Effector memory CD4-positive, alpha-beta T cell (primary cell): ENCODE measurements around the gene TBL1X.

Experiments used
- DNase-seq, 3 donors: peaks; one replicate each; pipeline ENCODE4 v3.0.0-alpha.2; 2020
- H3K27ac ChIP-seq: 2 replicates; pipeline ENCODE4 v1.7.0; 2013; ENCODE audit warnings: mild to moderate bottlenecking, low read length, moderate library complexity; ENCODE audit not compliant: insufficient read depth, poor library complexity, severe bottlenecking
- H3K27me3 ChIP-seq: replicated peaks from 2 replicates; pipeline ENCODE4 v1.7.0; 2013; ENCODE audit warnings: mild to moderate bottlenecking, low read length; ENCODE audit not compliant: insufficient read depth, control insufficient read depth, poor library complexity, severe bottlenecking
- H3K36me3 ChIP-seq: 2 replicates; pipeline ENCODE4 v1.7.0; 2013; ENCODE audit warnings: mild to moderate bottlenecking, low read length, moderate library complexity; ENCODE audit not compliant: control insufficient read depth, insufficient read depth
- H3K4me1 ChIP-seq: 2 replicates; pipeline ENCODE4 v1.7.0; 2013; ENCODE audit warnings: low read length, mild to moderate bottlenecking; ENCODE audit not compliant: control insufficient read depth, insufficient read depth, poor library complexity, severe bottlenecking
- H3K4me3 ChIP-seq: 2 replicates; pipeline ENCODE4 v1.7.0; 2013; ENCODE audit warnings: low read length, low read depth, mild to moderate bottlenecking; ENCODE audit not compliant: insufficient read depth, poor library complexity, severe bottlenecking
- H3K9me3 ChIP-seq: 2 replicates; pipeline ENCODE4 v1.7.0; 2013; ENCODE audit warnings: mild to moderate bottlenecking, low read length, moderate library complexity; ENCODE audit not compliant: control insufficient read depth

The TBL1X gene

DNA sequence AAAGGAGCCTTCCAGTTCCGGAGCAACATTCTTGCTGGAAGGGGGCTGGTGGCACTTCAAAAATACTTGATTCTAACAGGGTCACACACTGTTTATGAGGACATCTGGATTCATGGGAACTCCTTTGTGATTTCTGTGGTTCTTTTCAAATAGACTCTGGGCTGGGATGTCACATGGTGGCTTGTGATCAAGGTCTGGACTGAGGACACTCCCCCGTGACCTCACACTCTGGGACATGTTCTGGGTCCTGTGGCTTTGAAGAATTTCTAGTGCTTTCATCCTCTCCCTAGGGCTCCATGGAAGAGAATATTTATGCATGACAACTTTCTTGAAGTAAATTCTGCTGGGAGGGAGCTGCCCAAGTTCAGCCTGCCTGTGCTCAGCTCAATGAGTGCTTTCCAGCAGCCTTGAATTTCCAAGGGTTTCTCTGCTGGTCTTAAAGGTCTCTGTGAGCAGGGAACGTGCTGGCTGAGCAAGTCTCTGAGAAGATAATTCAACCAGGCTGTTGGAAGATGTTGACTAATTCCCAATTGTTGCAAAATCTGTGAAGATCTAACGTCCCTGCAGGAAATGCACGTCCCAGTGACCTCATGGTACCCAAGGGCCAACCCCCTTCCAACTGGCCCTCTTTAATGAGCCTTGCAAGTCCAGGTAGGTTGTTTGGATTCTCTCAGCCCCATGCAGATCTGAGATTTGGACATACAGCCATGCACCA lies 264.5 kb downstream of the TBL1X start:
- H3K27me3 ChIP-seq: no peaks in the 10 kb centered on the region
- no peaks in the 10 kb centered on the region for H3K36me3 ChIP-seq
- no peak overlapping the region for H3K4me3 ChIP-seq
- no peaks in the 10 kb centered on the region for H3K4me1 ChIP-seq
- no peak for DNase-seq
- H3K9me3 ChIP-seq: no peaks in the 10 kb centered on the region
- H3K27ac ChIP-seq: no peak overlapping the region

DNA sequence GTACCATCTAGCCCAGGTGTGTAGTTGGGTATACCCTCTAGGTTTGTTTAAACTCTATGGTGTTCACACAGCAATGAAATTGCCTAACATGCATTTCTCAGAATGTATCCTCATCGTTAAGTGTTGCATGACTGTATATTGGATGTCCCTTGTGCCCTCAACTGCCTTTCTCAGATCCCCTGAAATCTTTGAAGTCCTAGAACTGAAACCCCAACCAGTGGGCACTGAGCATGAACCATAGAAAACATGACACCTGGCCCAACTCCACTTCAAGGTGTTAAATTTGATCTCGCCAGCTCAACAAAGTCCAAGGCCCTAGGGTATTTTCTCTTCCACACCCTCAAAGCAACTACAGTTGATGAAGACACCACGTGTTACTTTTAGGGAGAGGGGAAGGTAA lies 265.2 kb downstream of the TBL1X start:
- H3K36me3 ChIP-seq: no peaks in the 10 kb centered on the region
- no peaks in the 10 kb centered on the region for H3K4me1 ChIP-seq
- no peak overlapping the region for H3K27ac ChIP-seq
- no peak for DNase-seq
- H3K4me3 ChIP-seq: no peak overlapping the region
- no peaks in the 10 kb centered on the region for H3K9me3 ChIP-seq
- no peaks in the 10 kb centered on the region for H3K27me3 ChIP-seq

DNA sequence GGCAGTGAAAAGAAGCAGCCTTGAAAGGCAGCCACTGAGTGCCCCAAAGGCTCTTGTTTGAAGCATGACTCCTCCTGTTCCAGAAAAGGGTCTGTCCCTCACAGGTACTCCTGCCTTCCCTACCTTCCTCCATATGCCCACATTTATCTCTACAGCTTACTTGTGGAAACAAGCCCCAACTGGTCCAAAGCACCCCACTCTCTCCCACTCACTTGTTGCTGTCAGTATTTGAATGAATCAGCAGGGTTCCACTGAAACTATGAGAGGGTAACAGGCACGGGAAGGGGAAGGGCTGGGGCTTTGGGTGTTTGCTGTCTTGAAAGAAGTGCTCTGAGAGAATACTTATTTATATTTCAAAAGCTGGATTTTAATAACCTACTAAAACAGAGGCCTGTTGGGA lies 265.9 kb downstream of the TBL1X start:
- Histone ChIP-seq H3K9me3 (no peaks in the 10 kb centered on the region), H3K27ac (no peak overlapping the region), H3K27me3 (no peaks in the 10 kb centered on the region), H3K4me3 (no peak overlapping the region), H3K36me3 (no peaks in the 10 kb centered on the region), H3K4me1 (no peaks in the 10 kb centered on the region)
- no peak for DNase-seq

DNA sequence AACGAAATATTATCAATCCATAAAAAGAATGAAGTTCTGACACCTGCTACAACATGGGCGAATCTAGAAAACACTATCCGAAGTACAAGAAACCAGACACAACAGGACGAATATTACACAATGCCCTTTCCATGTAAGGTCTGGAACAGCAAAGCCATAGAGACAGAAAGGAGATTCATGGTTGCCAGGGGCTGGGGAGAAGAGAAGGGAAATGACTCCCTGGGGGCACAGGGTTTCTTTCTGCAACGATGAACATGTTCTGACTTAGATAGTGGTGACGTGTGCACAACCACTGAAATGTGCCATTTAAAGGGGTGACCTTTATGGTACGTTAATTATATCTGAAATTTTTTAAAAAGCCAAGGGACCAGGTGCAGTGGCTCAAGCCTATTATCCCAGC lies 272.5 kb downstream of the TBL1X start:
- Histone ChIP-seq H3K4me3 (no peak overlapping the region), H3K9me3 (no peaks in the 10 kb centered on the region), H3K27me3 (no peaks in the 10 kb centered on the region), H3K4me1 (no peaks in the 10 kb centered on the region), H3K27ac (no peak overlapping the region), H3K36me3 (no peaks in the 10 kb centered on the region)
- no peak for DNase-seq

DNA sequence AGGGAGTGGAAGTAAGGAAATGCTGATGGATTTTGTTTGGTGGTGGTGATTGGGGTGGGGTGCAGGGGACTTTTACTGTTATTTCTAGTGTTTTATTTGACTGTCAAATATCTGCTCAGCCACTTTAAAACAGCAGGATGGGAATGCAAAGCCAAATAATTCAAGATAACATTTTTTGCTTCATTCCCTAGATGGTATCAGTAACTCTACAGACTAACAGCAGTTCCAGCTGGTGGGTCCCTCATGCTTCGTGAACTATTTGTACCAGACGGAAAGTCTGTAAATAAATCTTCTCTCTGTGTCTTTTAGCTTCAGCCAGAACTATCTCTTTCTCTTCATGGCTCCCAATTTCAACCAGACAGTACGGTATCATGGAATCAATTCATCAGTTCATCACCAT lies 273.3 kb downstream of the TBL1X start:
- Histone ChIP-seq H3K4me1 (no peaks in the 10 kb centered on the region), H3K27me3 (no peaks in the 10 kb centered on the region), H3K27ac (no peak overlapping the region), H3K4me3 (no peak overlapping the region), H3K9me3 (no peaks in the 10 kb centered on the region), H3K36me3 (no peaks in the 10 kb centered on the region)
- no peak for DNase-seq

DNA sequence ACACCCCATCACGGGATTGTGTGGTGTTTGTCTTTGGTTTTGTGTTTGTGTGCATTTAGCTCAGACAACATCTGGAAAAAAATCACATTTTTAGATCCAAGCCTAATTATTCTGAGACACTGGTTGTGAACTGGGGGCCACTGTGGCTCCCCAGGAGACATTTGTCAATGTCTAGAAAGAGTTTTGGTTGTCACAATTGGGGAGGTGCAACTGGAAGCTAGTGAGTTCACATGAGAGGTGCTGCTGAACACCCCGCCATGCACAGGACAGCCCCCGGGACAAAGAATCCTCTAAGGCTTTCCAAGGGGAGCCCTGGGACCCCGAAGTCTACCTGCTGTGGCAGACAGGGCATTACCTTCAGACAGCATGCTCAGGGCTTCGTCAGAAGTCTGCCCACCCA lies 274.3 kb downstream of the TBL1X start:
- H3K27ac ChIP-seq: no peak overlapping the region
- H3K9me3 ChIP-seq: no peaks in the 10 kb centered on the region
- H3K27me3 ChIP-seq: no peaks in the 10 kb centered on the region
- H3K36me3 ChIP-seq: no peaks in the 10 kb centered on the region
- no peak for DNase-seq
- no peaks in the 10 kb centered on the region for H3K4me1 ChIP-seq
- H3K4me3 ChIP-seq: no peak overlapping the region

DNA sequence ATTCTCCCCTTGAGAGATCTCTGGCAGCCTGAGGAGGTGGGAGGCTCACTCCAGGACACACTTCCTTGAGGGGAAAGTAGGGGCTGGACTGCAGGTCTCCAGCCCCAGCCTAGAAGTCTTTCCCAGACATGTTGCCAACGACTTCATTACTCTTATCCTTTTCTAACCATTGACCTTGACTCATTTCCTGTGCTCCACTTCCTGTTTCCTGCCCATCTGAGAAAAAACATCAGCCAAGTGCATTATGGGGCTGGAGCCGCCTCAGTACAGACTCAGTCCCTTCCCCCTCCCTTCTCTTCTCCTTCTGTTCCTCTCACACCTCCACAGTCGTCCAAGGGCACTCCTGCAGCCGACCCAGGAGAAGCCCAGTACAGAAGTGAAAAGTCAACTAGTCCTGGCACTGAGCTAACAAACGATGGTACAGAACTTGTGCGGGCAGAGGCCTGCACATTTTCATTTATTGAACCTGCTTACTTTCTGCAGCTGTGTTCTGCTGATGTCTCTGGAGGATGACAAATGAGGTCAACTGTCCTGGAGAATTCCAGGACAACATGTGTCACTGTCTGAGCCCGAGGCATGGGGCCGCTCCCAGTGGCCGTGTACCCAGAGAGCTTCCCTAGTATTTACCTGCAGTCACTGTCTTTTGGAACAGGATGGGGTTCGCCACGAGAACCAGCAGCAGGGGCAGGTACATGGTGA lies 280.7 kb downstream of the TBL1X start:
- Histone ChIP-seq H3K4me1 (no peaks in the 10 kb centered on the region), H3K27ac (no peak overlapping the region), H3K4me3 (no peak overlapping the region), H3K27me3 (no peaks in the 10 kb centered on the region), H3K9me3 (no peaks in the 10 kb centered on the region), H3K36me3 (no peaks in the 10 kb centered on the region)
- DNase-seq: no peak

DNA sequence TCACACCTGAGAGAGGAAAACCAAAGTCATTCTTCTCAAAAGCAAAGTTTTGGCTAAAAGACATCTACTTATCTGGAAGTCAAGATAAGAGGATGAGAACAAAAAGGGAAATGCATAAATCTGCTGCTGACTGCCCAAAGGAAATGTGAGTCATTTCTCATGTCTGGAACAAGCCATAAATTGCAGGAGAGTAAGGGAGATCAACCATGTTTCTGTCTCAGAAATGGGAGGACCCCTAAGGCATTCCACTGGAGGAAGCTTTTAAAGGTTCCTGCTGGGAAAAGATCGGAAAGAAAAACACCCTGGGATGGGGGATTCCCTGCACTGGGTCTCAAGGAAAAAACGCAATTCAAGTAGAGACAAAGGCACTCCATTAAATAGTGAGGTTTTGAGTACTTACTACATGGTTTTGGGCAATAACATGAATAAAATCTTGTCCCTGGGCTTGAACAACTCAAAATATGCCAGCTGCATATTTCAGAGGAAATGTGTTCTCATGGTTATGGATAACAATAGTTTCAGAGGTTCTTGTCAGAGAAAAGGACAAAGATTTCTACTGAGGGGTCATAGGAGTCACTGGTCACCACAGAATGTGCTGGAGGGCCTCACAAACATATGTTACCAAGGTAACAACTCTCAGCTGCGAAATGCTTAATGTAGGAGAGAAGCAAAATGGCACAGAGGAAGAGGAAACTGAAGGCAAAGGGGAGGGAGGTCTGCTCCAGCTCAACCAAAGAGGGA lies 281.5 kb downstream of the TBL1X start:
- Histone ChIP-seq H3K36me3 (no peaks in the 10 kb centered on the region), H3K27ac (no peak overlapping the region)
- no peak for DNase-seq

DNA sequence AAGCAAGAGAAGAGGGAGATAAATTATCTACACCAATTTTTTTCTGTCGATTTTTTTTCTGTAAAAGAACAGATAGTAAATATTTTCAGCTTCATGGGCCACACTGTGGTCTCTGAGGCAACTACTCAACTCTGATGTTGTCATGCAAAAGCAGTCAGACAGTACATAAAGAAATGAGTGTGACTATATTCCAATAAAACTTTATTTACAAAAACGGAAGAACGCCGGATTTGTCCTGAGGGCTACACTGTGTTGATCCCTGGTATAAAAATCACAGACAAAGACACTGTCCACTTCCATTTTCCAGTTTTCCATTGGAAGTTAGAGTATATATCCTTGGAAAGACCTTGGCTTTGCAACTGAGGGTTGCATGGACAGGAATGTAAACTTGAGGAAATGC lies 282.8 kb downstream of the TBL1X start:
- no peak overlapping the region for H3K27ac ChIP-seq
- no peaks in the 10 kb centered on the region for H3K27me3 ChIP-seq
- H3K4me3 ChIP-seq: no peak overlapping the region
- DNase-seq: no peak
- H3K4me1 ChIP-seq: no peaks in the 10 kb centered on the region
- H3K9me3 ChIP-seq: no peaks in the 10 kb centered on the region
- no peaks in the 10 kb centered on the region for H3K36me3 ChIP-seq

More for the DNA sequence above, 281.5 kb downstream of the TBL1X start:
- Histone ChIP-seq H3K4me1 (no peaks in the 10 kb centered on the region), H3K4me3 (no peak overlapping the region), H3K9me3 (no peaks in the 10 kb centered on the region), H3K27me3 (no peaks in the 10 kb centered on the region)

DNA sequence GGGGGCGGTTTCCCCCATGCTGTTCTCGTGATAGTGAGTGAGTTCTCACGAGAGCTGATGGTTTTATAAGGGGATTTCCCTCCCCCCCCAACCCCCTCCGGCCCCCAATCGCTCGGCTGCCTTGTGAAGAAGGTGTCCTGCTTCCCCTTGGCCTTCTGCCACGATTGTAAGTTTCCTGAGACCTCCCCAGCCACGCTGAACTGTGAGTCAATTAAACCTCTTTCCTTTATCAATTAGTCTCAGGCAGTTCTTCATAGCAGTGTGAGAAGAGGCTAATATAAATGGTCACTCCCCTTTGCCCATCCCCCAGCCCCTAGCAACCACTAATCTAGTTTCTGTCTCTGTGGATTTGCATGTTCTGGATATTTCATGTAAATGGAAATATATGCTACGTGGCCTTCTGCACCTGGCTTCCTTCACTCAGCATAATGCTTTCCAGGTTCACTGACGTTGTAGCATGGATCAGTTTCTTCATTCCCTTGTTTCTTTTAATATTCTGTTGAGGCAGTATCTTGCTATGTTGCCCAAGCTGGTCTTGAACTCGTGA lies 284.4 kb downstream of the TBL1X start:
- no peak overlapping the region for H3K27ac ChIP-seq
- H3K36me3 ChIP-seq: no peaks in the 10 kb centered on the region
- DNase-seq: no peak
- no peaks in the 10 kb centered on the region for H3K4me1 ChIP-seq
- H3K4me3 ChIP-seq: no peak overlapping the region
- H3K27me3 ChIP-seq: no peaks in the 10 kb centered on the region
- H3K9me3 ChIP-seq: no peaks in the 10 kb centered on the region
